IPS DF 4.7 (cell line): ENCODE results near the gene FBF1.
"Not testable (repeated sequence)": the region's sequence is repeated elsewhere in the genome, so short reads cannot be mapped to it uniquely, and the experiment has no call there.

Experiments
- DNase-seq: peaks from one replicate; pipeline ENCODE4 v3.0.0-alpha.2; 2013; ENCODE audit warnings: low spot score; ENCODE audit errors: extremely low read depth

The FBF1 gene

GRCh38 chr17:75940727-75941441 lies at the start of gene FBF1:
TSS of gene FBF1 (minus strand) at chr17:75941042. CDS start at chr17:75938149, 2,893 bp downstream.
- peak; percentile 51 for DNase-seq

- no peak for DNase-seq
Observed at GRCh38 chr17:75987041-75987440, 46.2 kb upstream of the FBF1 start.

GRCh38 chr17:75985986-75986385 lies 45.1 kb upstream of the FBF1 start:
- no peak for DNase-seq

- DNase-seq: no peak
Observed at GRCh38 chr17:75983501-75984181, 42.8 kb upstream of the FBF1 start.

- no peak for DNase-seq
Observed at GRCh38 chr17:75981019-75981615, 40.3 kb upstream of the FBF1 start.

GRCh38 chr17:75980188-75981018 lies 39.6 kb upstream of the FBF1 start:
- no peak for DNase-seq

- no peak for DNase-seq
Observed at GRCh38 chr17:75979705-75980187, 38.9 kb upstream of the FBF1 start.

GRCh38 chr17:75978938-75979704 lies 38.3 kb upstream of the FBF1 start, which contains the start of the genes ACOX1 and TEN1:
TSS of gene ACOX1 (minus strand) at chr17:75979166. CDS start at chr17:75979073, 93 bp downstream.
TSS of gene TEN1 (plus strand) at chr17:75979240. CDS start at chr17:75986193, 6,953 bp downstream.
- DNase-seq: peak; percentile 69

GRCh38 chr17:75976175-75976848 lies 35.5 kb upstream of the FBF1 start:
- no peak for DNase-seq

GRCh38 chr17:75975757-75976174 lies 34.9 kb upstream of the FBF1 start:
- no peak for DNase-seq

GRCh38 chr17:75975187-75975586 lies 34.3 kb upstream of the FBF1 start:
- DNase-seq: not testable (repeated sequence)

- no peak for DNase-seq
Observed at GRCh38 chr17:75970626-75971025, 29.8 kb upstream of the FBF1 start.

- no peak for DNase-seq
Observed at GRCh38 chr17:75970011-75970523, 29.2 kb upstream of the FBF1 start.

- not testable (repeated sequence) for DNase-seq
Observed at GRCh38 chr17:75969044-75969443, 28.2 kb upstream of the FBF1 start.

GRCh38 chr17:75965468-75965867 lies 24.6 kb upstream of the FBF1 start:
- no peak for DNase-seq

GRCh38 chr17:75959839-75960511 lies 19.1 kb upstream of the FBF1 start:
- DNase-seq: no peak

GRCh38 chr17:75959051-75959838 lies 18.4 kb upstream of the FBF1 start:
- no peak for DNase-seq

GRCh38 chr17:75950855-75951554 lies 10.2 kb upstream of the FBF1 start:
- DNase-seq: no peak
